K562 (cell line): ENCODE data around the gene ZFAND3.

ENCODE experiments used
- ATF4 ChIP-seq: fragments of 450-650 bp; formaldehyde crosslinking; IDR thresholded peaks from 2 replicates; pipeline ENCODE4 v1.4.0; 2022; ENCODE audit warnings: mild to moderate bottlenecking, moderate library complexity
- CHD1 ChIP-seq: fragments of 200-600 bp; sonication (generic); IDR thresholded peaks from one replicate; pipeline ENCODE4 v1.6.1; 2012; ENCODE audit warnings: mild to moderate bottlenecking, moderate library complexity, low read length, inconsistent platforms
- CLOCK ChIP-seq: fragments of 250-450 bp; sonication (Bioruptor Pico); IDR thresholded peaks from 2 replicates; pipeline ENCODE4 v1.4.0; 2020; ENCODE audit warnings: mild to moderate bottlenecking, moderate library complexity, borderline replicate concordance
- CTCF ChIP-seq, 3 experiments: IDR thresholded peaks in 2 of 3; conservative IDR thresholded peaks in 1 of 3; 2 replicates each; pipeline ENCODE4 v1.5.1; 2011 to 2012; ENCODE audit warnings: low read length in 3 of 3, mild to moderate bottlenecking in 3 of 3, control low read depth in 2 of 3, improper control_type of control experiment in 1 of 3, inconsistent platforms in 1 of 3, low read depth in 1 of 3, mixed read lengths in 1 of 3, moderate library complexity in 1 of 3; ENCODE audit not compliant: insufficient read depth in 2 of 3
- EP300 ChIP-seq: IDR thresholded peaks from 2 replicates; pipeline ENCODE4 v1.6.1; 2012; ENCODE audit warnings: low read length, improper control_type of control experiment
- FOXP4 ChIP-seq: sonication (generic); formaldehyde crosslinking; IDR thresholded peaks from 2 replicates; pipeline ENCODE4 v1.8.0; 2022; ENCODE audit warnings: mild to moderate bottlenecking, missing genetic modification reagents, borderline replicate concordance
- GABPA ChIP-seq: fragments of 200-800 bp; sonication (Bioruptor generic); conservative IDR thresholded peaks from 2 replicates; pipeline ENCODE4 v1.6.1; 2016; ENCODE audit warnings: low read depth, missing genetic modification characterization, missing compliant biosample characterization
- MTA2 ChIP-seq: fragments of 450-650 bp; IDR thresholded peaks from 2 replicates; pipeline ENCODE4 v1.6.1; 2016; ENCODE audit warnings: low read depth
- RFX5 ChIP-seq: IDR thresholded peaks from 2 replicates; pipeline ENCODE4 v1.6.1; 2011; ENCODE audit warnings: low read depth, mild to moderate bottlenecking, improper control_type of control experiment, low read length
- TEAD1 ChIP-seq, 2 experiments: fragments of 450-650 bp in 1 of 2; sonication (generic) in 1 of 2; formaldehyde crosslinking; IDR thresholded peaks; 2 replicates each; pipeline versions ENCODE4 v1.4.0 to v1.8.0; 2020 to 2022; ENCODE audit warnings: mild to moderate bottlenecking in 2 of 2, missing genetic modification reagents in 1 of 2
- YBX1 ChIP-seq: fragments of 450-650 bp; IDR thresholded peaks from 2 replicates; pipeline ENCODE4 v1.7.1; 2016; ENCODE audit warnings: mild to moderate bottlenecking
- ZBTB33 ChIP-seq: sonication (generic); formaldehyde crosslinking; IDR thresholded peaks from 2 replicates; pipeline ENCODE4 v1.8.1; 2023; ENCODE audit warnings: mild to moderate bottlenecking, missing genetic modification reagents

GRCh38 chr6:38161754-38162492 is 342.4 kb downstream of the ZFAND3 start:
- TF ChIP-seq CTCF (IDR thresholded peaks at IDR 0.05 in 2 of 3, conservative IDR thresholded peaks at IDR 0.05 in 1 of 3; ENCODE audit: insufficient read depth in 2 of 3, low read depth in 1 of 3, low read length in 3 of 3) (no peak), MTA2 (no peak), ATF4 (CRISPR knock-in tag) (no peak), ZBTB33 (no peak), EP300 (no peak), RFX5 (no peak), CLOCK (no peak), TEAD1 (CRISPR knock-in tag; IDR thresholded peaks at IDR 0.05) (no peak), GABPA (no peak), CHD1 (no peak), FOXP4 (CRISPR knock-in tag) (no peak), YBX1 (no peak)
